Measurements from ENCODE around the gene BCL2. TPM values are rescaled to one million over a fixed set of nuclear protein-coding genes. Genes with fewer than 3 reads are reported as not detected.

BCL2 gene
- total RNA-seq, 1 experiment from 2014 or later: 1.3 TPM

GRCh38 chr18:63137999-63138435 is 181.6 kb downstream of the BCL2 start:
- Histone ChIP-seq H3K4me2 (ENCODE audit: insufficient read depth, insufficient read length, low read length) (peak overlapping the region; percentile 84), H3K79me2 (ENCODE audit: insufficient read depth, low read length) (no peaks in the 10 kb centered on the region), H3K79me1 (ENCODE audit: insufficient read depth, low read depth, low read length, poor library complexity, severe bottlenecking) (no peaks in the 10 kb centered on the region), H2AFZ (ENCODE audit: low read length) (no peak overlapping the region), H3K4ac (ENCODE audit: low read depth, low read length) (no peak overlapping the region), H3K56ac (ENCODE audit: insufficient read length, low read depth, low read length) (no peak overlapping the region), H2BK20ac (ENCODE audit: low read depth, low read length, poor library complexity, severe bottlenecking) (no peak overlapping the region), H2BK12ac (ENCODE audit: insufficient read length, low read depth, low read length) (no peak overlapping the region), H3K23ac (ENCODE audit: insufficient read length, low read depth, low read length) (no peak overlapping the region), H3T11ph (ENCODE audit: low read length) (no peak overlapping the region), H4K5ac (ENCODE audit: insufficient read length, low read depth, low read length) (peak overlapping the region; percentile 17), H2BK15ac (ENCODE audit: low read depth, low read length) (no peak overlapping the region), H3K18ac (ENCODE audit: insufficient read length, low read depth, low read length) (no peak overlapping the region), H4K91ac (ENCODE audit: insufficient read length, low read depth, low read length) (no peak overlapping the region), H4K20me1 (ENCODE audit: control insufficient read depth, insufficient read depth, insufficient read length) (no peaks in the 10 kb centered on the region), H3K9me3 (ENCODE audit: control insufficient read depth, low read depth, low read length) (no peaks in the 10 kb centered on the region), H3K23me2 (ENCODE audit: insufficient read length, low read depth, low read length, poor library complexity, severe bottlenecking) (peaks cover 3% of the 10 kb centered on the region), H2BK5ac (ENCODE audit: insufficient read length, low read length) (no peak overlapping the region), H4K8ac (replicated peaks; ENCODE audit: insufficient read length, low read depth, low read length) (no peak overlapping the region), H3K9ac (ENCODE audit: extremely low read depth, insufficient read length, low read length) (peak overlapping the region; percentile 13), H3K14ac (ENCODE audit: insufficient read depth, low read length) (no peak overlapping the region; the same call in 1 of the 2 replicates), H3K27ac (ENCODE audit: insufficient read length, low read depth, low read length) (peak overlapping the region; percentile 49), H3K27me3 (ENCODE audit: insufficient read depth, low read length) (no peaks in the 10 kb centered on the region), H2BK120ac (ENCODE audit: low read depth, low read length, poor library complexity, severe bottlenecking) (no peak overlapping the region), H3K4me1 (ENCODE audit: insufficient read depth, low read length) (peaks cover 5% of the 10 kb centered on the region; the same call in 1 of the 2 replicates), H2AK5ac (ENCODE audit: insufficient read length, low read length) (no peak overlapping the region)
- Mint-ChIP-seq H3K27me3 (ENCODE audit: low read depth) (peaks cover 5% of the 10 kb centered on the region), H3K27ac (peak overlapping the region; percentile 66 to 92 (median 90); a peak in 6 of 7 replicates), H3K4me1 (peaks cover 17 to 32% of the 10 kb centered on the region in 2 experiments), H3K9me3 (no peaks in the 10 kb centered on the region; a peak in 1 of 5 replicates), H3K36me3 (ENCODE audit: insufficient read depth in 1 of 3, low read depth in 3 of 3) (no peaks in the 10 kb centered on the region), H3K4me3 (peak overlapping the region; percentile 49 to 72)
- no peak for DNase-seq
- WGBS (ENCODE audit: extremely low coverage, insufficient read length, low lambda C conversion rate): no CpG with 5 or more reads among the region's 12 CpGs
- TF ChIP-seq, protein P1, sequence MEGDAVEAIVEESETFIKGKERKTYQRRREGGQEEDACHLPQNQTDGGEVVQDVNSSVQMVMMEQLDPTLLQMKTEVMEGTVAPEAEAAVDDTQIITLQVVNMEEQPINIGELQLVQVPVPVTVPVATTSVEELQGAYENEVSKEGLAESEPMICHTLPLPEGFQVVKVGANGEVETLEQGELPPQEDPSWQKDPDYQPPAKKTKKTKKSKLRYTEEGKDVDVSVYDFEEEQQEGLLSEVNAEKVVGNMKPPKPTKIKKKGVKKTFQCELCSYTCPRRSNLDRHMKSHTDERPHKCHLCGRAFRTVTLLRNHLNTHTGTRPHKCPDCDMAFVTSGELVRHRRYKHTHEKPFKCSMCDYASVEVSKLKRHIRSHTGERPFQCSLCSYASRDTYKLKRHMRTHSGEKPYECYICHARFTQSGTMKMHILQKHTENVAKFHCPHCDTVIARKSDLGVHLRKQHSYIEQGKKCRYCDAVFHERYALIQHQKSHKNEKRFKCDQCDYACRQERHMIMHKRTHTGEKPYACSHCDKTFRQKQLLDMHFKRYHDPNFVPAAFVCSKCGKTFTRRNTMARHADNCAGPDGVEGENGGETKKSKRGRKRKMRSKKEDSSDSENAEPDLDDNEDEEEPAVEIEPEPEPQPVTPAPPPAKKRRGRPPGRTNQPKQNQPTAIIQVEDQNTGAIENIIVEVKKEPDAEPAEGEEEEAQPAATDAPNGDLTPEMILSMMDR (conservative IDR thresholded peaks at IDR 0.05): no peak

Measured in H9 (cell line).